SK-N-SH (cell line): ENCODE results near the gene ARHGAP26.

Experiments used
- CTCF ChIP-seq: fragments of 200-600 bp; sonication (generic); IDR thresholded peaks from 2 replicates; pipeline ENCODE4 v1.6.1; 2017; ENCODE audit warnings: antibody characterized with exemption, mild to moderate bottlenecking, moderate library complexity
- FOSL2 ChIP-seq: IDR thresholded peaks from 2 replicates; pipeline ENCODE4 v1.4.0; 2012; ENCODE audit warnings: low read depth, mild to moderate bottlenecking, moderate library complexity, borderline replicate concordance
- GABPA ChIP-seq: IDR thresholded peaks from 2 replicates; pipeline ENCODE4 v1.4.0; 2012; ENCODE audit warnings: low read depth, mild to moderate bottlenecking
- RXRA ChIP-seq: IDR thresholded peaks from 2 replicates; pipeline ENCODE4 v1.4.0; 2012; ENCODE audit warnings: low read depth, mild to moderate bottlenecking, borderline replicate concordance
- ZBTB33 ChIP-seq: IDR thresholded peaks from 2 replicates; pipeline ENCODE4 v1.4.0; 2012; ENCODE audit warnings: low read depth, borderline replicate concordance

- no peak for TF ChIP-seq CTCF
- no peak for TF ChIP-seq ZBTB33
- TF ChIP-seq RXRA = no peak
- no peak for TF ChIP-seq GABPA
- no peak for TF ChIP-seq FOSL2
Observed at GRCh38 chr5:143076377-143076776, 306.2 kb downstream of the ARHGAP26 start.
